ENCODE measurements around the gene CA9.

Gene CA9

DNA sequence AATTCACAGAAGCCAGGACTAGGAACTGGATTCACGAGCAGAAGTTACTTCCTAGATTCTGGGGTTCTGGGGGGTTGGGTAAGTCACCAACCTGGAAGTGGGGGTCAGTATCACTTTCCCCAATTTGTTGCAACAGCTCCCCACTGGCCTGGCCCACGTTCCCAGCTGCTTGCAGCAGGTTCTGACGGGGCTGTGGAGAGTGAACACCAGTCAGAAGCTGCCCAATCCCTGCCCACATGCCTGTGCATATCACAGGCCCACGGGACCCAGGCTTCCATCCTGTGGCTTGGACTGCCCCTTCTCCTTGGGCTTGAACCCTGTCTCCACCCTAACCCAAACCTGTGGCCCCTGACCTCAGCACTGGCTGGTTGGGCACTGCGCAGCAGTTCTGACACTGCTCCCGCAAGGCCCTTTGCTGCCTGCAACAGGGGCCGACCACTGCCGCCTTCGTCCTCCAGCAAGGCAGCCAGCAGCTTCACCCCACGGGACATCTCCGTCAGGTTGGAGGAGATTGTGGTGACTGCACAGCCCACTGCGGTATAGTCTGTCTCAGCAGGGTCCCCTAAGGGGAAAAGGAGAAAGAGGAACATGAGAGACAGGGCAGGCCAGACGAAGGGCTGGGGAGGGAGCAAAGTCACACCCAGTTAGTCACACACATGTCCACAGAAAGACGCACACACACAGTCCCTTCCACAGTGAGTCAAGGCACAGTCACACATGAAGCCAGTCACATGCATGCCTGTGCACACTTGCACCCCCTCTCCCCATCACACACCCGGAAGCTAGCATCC is 45.2 kb downstream of the CA9 start:
- Histone ChIP-seq H3K79me2 (ENCODE audit: insufficient read depth, low read length) (no peaks in the 10 kb centered on the region), H2AFZ (ENCODE audit: low read depth, low read length, severe bottlenecking) (no peak overlapping the region), H4K20me1 (ENCODE audit: low read depth, low read length) (no peaks in the 10 kb centered on the region), H3K9ac (ENCODE audit: low read length) (no peak overlapping the region), H3K9me3 (ENCODE audit: insufficient read depth, low read length) (no peaks in the 10 kb centered on the region), H3K9me2 (replicated peaks; ENCODE audit: insufficient read depth, low read length) (no peaks in the 10 kb centered on the region), H3K27me3 (ENCODE audit: low read length) (no peaks in the 10 kb centered on the region), H3K4me3 (ENCODE audit: insufficient read depth, low read length, poor library complexity, severe bottlenecking) (no peak overlapping the region), H3K27ac (ENCODE audit: low read depth, low read length) (no peak overlapping the region), H3F3A (ENCODE audit: insufficient read depth) (no peaks in the 10 kb centered on the region), H3K4me2 (ENCODE audit: low read depth, low read length, poor library complexity, severe bottlenecking) (no peak overlapping the region), H3K36me3 (ENCODE audit: low read length) (peaks cover 2% of the 10 kb centered on the region; the same call in 1 of the 2 replicates)
- no peak for TF ChIP-seq EZH2phosphoT487 (conservative IDR thresholded peaks at IDR 0.05; ENCODE audit: low read length)
- TF ChIP-seq, protein P1, sequence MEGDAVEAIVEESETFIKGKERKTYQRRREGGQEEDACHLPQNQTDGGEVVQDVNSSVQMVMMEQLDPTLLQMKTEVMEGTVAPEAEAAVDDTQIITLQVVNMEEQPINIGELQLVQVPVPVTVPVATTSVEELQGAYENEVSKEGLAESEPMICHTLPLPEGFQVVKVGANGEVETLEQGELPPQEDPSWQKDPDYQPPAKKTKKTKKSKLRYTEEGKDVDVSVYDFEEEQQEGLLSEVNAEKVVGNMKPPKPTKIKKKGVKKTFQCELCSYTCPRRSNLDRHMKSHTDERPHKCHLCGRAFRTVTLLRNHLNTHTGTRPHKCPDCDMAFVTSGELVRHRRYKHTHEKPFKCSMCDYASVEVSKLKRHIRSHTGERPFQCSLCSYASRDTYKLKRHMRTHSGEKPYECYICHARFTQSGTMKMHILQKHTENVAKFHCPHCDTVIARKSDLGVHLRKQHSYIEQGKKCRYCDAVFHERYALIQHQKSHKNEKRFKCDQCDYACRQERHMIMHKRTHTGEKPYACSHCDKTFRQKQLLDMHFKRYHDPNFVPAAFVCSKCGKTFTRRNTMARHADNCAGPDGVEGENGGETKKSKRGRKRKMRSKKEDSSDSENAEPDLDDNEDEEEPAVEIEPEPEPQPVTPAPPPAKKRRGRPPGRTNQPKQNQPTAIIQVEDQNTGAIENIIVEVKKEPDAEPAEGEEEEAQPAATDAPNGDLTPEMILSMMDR (IDR thresholded peaks at IDR 0.05; ENCODE audit: insufficient read depth, low read length, poor library complexity, severe bottlenecking): no peak

DNA sequence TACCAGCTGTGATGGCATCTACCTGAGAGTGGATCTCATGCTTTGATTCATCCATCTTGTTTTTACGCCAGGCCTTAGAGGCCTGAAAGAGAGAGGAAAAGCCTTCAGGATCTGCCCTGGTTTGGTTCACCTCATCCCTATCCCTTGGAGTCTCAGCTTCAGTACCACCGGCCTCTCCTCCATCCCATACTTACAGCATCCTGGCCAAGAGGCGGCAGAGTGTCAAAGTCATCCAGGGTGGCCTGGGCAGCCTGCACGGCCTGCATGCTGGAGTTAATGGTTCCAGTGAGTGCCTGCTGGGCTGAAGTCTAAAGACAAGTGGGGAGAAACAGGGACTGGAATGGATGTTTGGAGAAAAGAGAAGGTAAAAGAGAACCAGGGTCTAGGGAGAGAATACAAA is 45.8 kb downstream of the CA9 start:
- Histone ChIP-seq H3K9me3 (ENCODE audit: insufficient read depth, low read length) (no peaks in the 10 kb centered on the region), H2AFZ (ENCODE audit: low read depth, low read length, severe bottlenecking) (no peak overlapping the region), H3F3A (ENCODE audit: insufficient read depth) (no peaks in the 10 kb centered on the region), H3K27me3 (ENCODE audit: low read length) (no peaks in the 10 kb centered on the region), H3K4me3 (ENCODE audit: insufficient read depth, low read length, poor library complexity, severe bottlenecking) (no peak overlapping the region), H3K27ac (ENCODE audit: low read depth, low read length) (no peak overlapping the region), H3K36me3 (ENCODE audit: low read length) (peaks cover 4% of the 10 kb centered on the region; the same call in 1 of the 2 replicates), H3K79me2 (ENCODE audit: insufficient read depth, low read length) (no peaks in the 10 kb centered on the region), H3K9ac (ENCODE audit: low read length) (no peak overlapping the region), H4K20me1 (ENCODE audit: low read depth, low read length) (no peaks in the 10 kb centered on the region), H3K9me2 (replicated peaks; ENCODE audit: insufficient read depth, low read length) (no peaks in the 10 kb centered on the region), H3K4me2 (ENCODE audit: low read depth, low read length, poor library complexity, severe bottlenecking) (no peak overlapping the region)
- TF ChIP-seq EZH2phosphoT487 (conservative IDR thresholded peaks at IDR 0.05; ENCODE audit: low read length): no peak
- TF ChIP-seq, protein P1 (IDR thresholded peaks at IDR 0.05; ENCODE audit: insufficient read depth, low read length, poor library complexity, severe bottlenecking): no peak

DNA sequence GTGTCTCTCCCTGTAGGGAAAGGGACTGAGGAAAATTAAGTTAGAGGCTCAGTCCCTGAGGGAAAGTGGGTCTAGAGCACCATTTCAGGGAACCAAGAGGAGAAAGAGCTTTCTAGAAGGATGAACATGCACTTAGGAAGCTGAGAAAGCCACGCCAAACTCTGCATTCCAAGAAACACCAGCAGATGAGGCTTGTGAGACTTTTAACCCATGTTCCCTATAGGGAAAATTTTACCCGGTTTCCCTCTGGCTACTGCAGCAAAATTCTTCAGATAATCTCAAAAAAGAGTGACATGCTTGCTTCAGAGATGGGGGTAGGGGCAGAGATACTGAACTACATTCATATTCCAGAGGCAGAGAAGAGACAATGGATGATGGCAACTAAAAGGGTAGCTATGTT is 49.7 kb downstream of the CA9 start:
- Histone ChIP-seq H3F3A (ENCODE audit: insufficient read depth) (no peaks in the 10 kb centered on the region), H3K27ac (ENCODE audit: low read depth, low read length) (no peak overlapping the region), H3K36me3 (ENCODE audit: low read length) (peaks cover 7% of the 10 kb centered on the region; the same call in 1 of the 2 replicates)

More for the DNA sequence above, 49.7 kb downstream of the CA9 start:
- Histone ChIP-seq H3K79me2 (ENCODE audit: insufficient read depth, low read length) (peaks cover 21% of the 10 kb centered on the region), H4K20me1 (ENCODE audit: low read depth, low read length) (no peaks in the 10 kb centered on the region), H3K9me3 (ENCODE audit: insufficient read depth, low read length) (no peaks in the 10 kb centered on the region), H3K27me3 (ENCODE audit: low read length) (no peaks in the 10 kb centered on the region), H3K9me2 (replicated peaks; ENCODE audit: insufficient read depth, low read length) (no peaks in the 10 kb centered on the region), H3K9ac (ENCODE audit: low read length) (no peak overlapping the region), H2AFZ (ENCODE audit: low read depth, low read length, severe bottlenecking) (no peak overlapping the region), H3K4me2 (ENCODE audit: low read depth, low read length, poor library complexity, severe bottlenecking) (no peak overlapping the region), H3K4me3 (ENCODE audit: insufficient read depth, low read length, poor library complexity, severe bottlenecking) (no peak overlapping the region)
- no peak for TF ChIP-seq EZH2phosphoT487 (conservative IDR thresholded peaks at IDR 0.05; ENCODE audit: low read length)
- TF ChIP-seq, protein P1 (IDR thresholded peaks at IDR 0.05; ENCODE audit: insufficient read depth, low read length, poor library complexity, severe bottlenecking): no peak

All from SU-DHL-6 (cell line).